ENCODE measurements around the gene ZMIZ1. TPM values are rescaled to one million over a fixed set of nuclear protein-coding genes. Genes with fewer than 3 reads are reported as not detected.

ZMIZ1 gene
- total RNA-seq, 1 experiment from 2014 or later = 34.2 TPM

- Histone ChIP-seq H3K27ac (ENCODE audit: low read length) (no peak overlapping the region), H3K4me3 (ENCODE audit: low read depth in 2 of 2, low read length in 2 of 2) (no peak overlapping the region), H3K4me1 (ENCODE audit: control insufficient read depth, insufficient read depth, low read length) (no peaks in the 10 kb centered on the region), H3K9me3 (ENCODE audit: control insufficient read depth, insufficient read depth, low read depth, low read length) (no peaks in the 10 kb centered on the region), H3K27me3 (ENCODE audit: control insufficient read depth, insufficient read depth, low read length) (no peaks in the 10 kb centered on the region), H3K36me3 (ENCODE audit: control insufficient read depth, insufficient read depth, low read length) (no peaks in the 10 kb centered on the region)
- in situ Hi-C loops (cut with HindIII; ENCODE audit: low pct_unique_long_range_greater_than_20kb, low sequenced_read_pairs) = no loop called here
- TF ChIP-seq POLR2AphosphoS5 (IDR thresholded peaks at IDR 0.05; ENCODE audit: low read depth, low read length) (no peak), REST (IDR thresholded peaks at IDR 0.05; ENCODE audit: insufficient read depth in 1 of 2, low read depth in 2 of 2, low read length in 1 of 2) (no peak), SIN3A (IDR thresholded peaks at IDR 0.05; ENCODE audit: borderline replicate concordance, insufficient read depth, low read depth, low read length) (no peak), CTCF (IDR thresholded peaks at IDR 0.05) (no peak), TCF7L2 (IDR thresholded peaks at IDR 0.05; ENCODE audit: low read depth, low read length) (no peak)
- POLR2A ChIA-PET = no interaction called here
- CTCF ChIA-PET = no interaction called here
- DNase-seq (ENCODE audit: low read depth, low spot score) = no peak
- ATAC-seq = no peak
- intact Hi-C loops (cut with micrococcal nuclease; ENCODE audit: unreplicated experiment) = no loop called here
- no TSS peak for BruUV-seq (replicated peaks)
These were observed 257.8 kb downstream of the ZMIZ1 start for GRCh38 chr10:79326361-79327089.

- no peak overlapping the region for H3K4me3 ChIP-seq (ENCODE audit: low read depth in 2 of 2, low read length in 2 of 2)
- intact Hi-C loops (cut with micrococcal nuclease; ENCODE audit: unreplicated experiment) (no loop called here), in situ Hi-C loops (cut with HindIII; ENCODE audit: low pct_unique_long_range_greater_than_20kb, low sequenced_read_pairs) (no loop called here)
- ChIA-PET POLR2A (no interaction called here), CTCF (no interaction called here)
- H3K27me3 ChIP-seq (ENCODE audit: control insufficient read depth, insufficient read depth, low read length) = no peaks in the 10 kb centered on the region
- TF ChIP-seq REST (IDR thresholded peaks at IDR 0.05; ENCODE audit: insufficient read depth in 1 of 2, low read depth in 2 of 2, low read length in 1 of 2) (no peak), POLR2AphosphoS5 (IDR thresholded peaks at IDR 0.05; ENCODE audit: low read depth, low read length) (no peak), TCF7L2 (IDR thresholded peaks at IDR 0.05; ENCODE audit: low read depth, low read length) (no peak), CTCF (IDR thresholded peaks at IDR 0.05) (no peak), SIN3A (IDR thresholded peaks at IDR 0.05; ENCODE audit: borderline replicate concordance, insufficient read depth, low read depth, low read length) (no peak)
- ATAC-seq = no peak
- H3K9me3 ChIP-seq (ENCODE audit: control insufficient read depth, insufficient read depth, low read depth, low read length) = no peaks in the 10 kb centered on the region
- no TSS peak for BruUV-seq (replicated peaks)
- no peak for DNase-seq (ENCODE audit: low read depth, low spot score)
- no peaks in the 10 kb centered on the region for H3K4me1 ChIP-seq (ENCODE audit: control insufficient read depth, insufficient read depth, low read length)
- H3K27ac ChIP-seq (ENCODE audit: low read length) = no peak overlapping the region
- no peaks in the 10 kb centered on the region for H3K36me3 ChIP-seq (ENCODE audit: control insufficient read depth, insufficient read depth, low read length)
These were observed 258.3 kb downstream of the ZMIZ1 start for GRCh38 chr10:79327090-79327457.
